GM21786 (cell line): Measurements from ENCODE around the gene P2RX4.
"Not testable (repeated sequence)": the region's sequence is repeated elsewhere in the genome, so short reads cannot be mapped to it uniquely, and the experiment has no call there.

Experiments used
- ATAC-seq: cut with Tn5 transposase; IDR thresholded peaks from one replicate; pipeline ENCODE4 v1.9.1; 2021; ENCODE audit not compliant: unreplicated experiment

Gene P2RX4

DNA sequence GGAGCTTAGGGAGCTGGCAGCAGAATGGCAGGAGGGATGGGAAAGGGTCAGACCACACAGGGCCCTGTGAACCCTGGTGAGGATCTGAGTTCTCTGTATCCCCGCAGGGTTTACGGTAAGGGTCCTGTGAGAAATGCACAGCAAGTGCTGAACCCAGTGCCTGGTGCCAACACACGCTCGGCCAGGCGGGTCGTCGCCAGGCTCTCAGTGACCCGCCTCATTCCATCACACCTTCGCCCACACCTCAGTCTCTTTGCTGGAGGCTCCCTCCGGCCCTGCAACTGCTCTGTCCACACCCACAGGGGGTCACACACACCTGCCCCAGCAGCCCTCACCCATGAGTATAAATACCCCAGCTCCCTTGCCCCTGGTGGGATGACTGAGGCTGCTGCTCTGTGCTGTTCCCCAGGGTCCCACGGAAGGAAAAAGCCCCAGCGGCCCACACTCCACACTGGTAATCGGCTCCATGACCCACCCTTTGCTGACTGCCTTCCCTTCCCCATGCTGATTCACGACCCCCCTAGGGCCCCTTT, 63.5 kb downstream of the P2RX4 start:
- ATAC-seq = no peak

- ATAC-seq = no peak
These were observed 64.3 kb downstream of the P2RX4 start for GRCh38 chr12:121274036-121274763.

DNA sequence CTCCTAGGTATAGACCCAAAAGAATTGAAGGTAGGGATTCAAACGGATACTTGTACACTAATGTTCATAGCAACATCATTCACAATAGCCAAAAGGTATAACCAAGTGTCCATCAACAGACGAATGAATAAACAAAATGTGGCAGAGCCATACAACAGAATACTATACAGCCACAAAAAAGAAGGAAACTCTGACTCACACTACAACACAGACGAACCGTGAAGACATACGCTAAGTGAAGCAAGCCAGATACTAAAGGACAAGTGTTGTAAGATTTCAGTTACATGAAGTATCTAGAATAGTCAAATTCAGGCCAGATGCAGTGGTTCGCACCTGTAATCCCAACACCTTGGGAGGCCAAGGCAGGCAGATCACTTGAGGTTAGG, 67.4 kb downstream of the P2RX4 start:
- no peak for ATAC-seq

DNA sequence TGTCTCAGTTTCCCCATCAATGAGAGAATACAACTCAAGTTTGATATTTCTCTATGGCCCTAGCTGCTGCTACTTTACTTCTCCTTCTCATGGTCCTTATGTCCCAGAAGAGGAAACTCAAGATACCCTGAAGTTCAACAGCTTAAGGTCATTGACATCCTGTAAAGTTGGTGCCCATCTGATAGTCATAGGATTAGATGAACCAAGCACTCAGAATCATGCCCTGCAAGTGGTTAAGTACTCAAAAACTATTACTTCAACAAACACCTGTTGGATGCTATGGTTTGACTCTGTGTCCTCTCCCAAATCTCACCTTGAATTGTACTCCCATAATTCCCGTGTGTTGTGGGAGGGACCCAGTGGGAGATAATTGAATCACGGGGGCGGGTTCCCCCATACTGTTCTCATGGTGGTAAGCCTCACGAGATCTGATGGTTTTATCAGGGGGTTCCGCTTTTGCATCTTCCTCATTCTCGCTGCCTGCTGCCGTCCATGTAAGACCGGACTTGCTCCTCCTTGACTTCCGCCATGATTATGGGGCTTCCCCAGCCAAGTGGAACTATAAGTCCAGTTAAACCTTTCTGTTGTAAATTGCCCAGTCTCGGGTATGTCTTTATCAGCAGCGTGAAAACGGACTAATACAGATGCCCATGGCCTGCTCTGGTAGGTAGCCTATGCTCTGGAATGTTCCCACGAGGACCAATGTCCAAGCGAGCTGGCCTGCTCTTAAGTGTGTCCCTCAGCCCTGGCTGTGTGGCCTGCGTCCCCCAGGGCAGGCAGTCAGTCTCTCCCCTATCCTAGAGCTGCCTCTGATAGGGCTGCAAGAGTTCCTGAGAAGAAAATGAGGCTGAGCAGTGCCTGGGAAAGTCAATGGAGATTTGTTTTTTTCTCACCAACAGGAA, 68.5 kb downstream of the P2RX4 start:
- ATAC-seq = no peak

DNA sequence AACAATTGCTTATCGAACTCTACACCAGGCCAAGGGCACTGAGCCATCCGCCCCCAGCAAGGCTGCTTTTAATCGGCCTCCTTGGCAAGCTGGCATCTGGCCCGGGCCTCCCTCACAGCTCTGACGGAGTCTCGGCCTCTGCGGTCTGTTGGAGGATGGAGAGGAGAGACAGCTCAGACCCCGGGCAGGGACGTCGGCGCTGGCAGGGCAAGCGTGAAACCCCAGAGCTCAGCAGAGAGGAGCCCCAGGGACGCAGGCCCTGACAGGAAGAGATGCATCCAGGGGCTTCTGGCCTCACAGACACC, 69.1 kb downstream of the P2RX4 start:
- no peak for ATAC-seq

DNA sequence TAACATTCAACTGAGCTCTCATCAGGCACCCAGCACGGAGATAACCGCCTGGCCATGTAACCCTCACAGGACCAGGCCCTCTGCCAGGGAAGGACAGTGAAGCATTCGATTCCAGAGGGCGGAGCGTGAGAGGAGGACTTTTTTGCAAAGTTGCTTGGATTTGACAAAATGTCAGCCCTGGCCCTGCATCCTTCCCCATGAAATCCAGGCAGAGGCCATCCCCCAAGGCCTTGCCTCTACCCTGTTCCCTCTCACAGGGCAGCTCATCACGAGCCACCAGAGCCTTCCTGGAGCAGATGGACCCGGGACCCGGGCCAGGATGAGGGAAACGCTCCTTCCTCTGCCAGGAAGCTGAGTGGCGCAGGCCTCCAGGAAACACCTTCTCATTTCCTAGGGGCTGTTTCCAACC, 69.6 kb downstream of the P2RX4 start:
- ATAC-seq = no peak

GRCh38 chr12:121280531-121280930, 70.6 kb downstream of the P2RX4 start:
- not testable (repeated sequence) for ATAC-seq

DNA sequence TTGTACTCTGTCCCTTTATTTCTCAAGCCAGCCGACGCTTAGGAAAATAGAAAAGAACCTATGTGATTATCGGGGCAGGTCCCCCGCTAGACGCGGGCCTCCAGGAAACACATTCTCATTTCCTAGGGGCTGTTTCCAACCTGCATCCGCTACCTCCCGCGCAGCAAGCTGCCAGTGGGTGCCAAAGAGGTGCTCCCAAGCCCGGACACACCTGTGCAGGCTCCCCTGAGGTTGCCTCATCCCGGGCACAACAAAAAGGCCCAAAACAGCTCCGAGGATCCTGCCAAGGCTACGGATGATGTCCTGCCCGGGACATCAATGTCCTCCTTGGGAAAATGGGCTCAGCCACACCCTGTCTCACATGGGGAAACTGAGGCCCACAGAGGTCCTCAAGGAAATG, 71.2 kb downstream of the P2RX4 start:
- ATAC-seq = not testable (repeated sequence)

DNA sequence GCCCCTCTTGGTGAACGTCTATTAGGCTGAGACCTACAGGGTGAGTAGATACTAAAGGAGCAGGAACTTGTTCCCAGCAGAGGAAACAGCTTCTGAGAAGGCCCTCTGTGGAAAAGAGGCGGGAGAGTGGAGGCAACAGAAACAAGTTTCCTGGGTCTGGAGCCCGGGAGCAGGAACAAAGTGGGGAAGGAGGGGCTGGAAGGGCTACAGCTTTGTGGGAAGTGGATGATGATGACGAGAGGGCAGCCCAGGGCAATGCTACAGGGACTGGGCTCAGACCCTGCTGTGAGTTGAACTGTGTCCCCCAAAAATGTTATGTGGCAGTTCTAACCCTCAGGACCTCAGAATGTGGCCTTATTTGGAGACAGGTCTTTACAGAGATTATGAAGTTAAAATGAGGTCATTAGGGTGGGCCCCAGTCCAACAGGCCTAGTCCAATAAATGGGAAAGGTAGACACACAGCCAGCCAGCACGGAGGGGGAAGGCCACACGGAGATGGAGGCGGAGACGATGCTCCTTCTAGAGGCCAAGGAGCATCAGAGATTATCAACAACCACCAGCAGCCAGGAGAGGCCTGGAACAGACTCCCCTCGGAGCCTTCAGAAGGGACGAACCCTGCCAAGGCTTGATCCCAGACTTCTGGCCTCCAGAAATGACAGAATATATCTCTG, 72.3 kb downstream of the P2RX4 start:
- no peak for ATAC-seq

DNA sequence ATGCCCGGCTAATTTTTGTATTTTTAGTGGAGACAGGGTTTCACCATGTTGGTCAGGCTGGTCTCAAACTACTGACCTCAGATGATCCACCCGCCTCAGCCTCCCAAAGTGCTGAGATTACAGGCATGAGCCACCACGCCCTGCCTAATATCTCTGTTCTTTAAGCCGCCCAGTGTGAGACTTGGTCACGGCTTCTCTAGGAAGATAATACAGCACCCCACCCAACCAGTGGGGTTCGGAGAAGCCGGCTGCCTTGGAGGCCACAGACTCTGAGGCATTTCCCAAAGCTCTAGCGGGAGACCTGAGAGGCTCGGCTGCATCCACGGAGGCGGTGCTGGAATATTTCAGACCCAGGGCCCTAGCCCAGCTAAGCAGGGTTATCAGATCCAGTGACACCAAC, 73.0 kb downstream of the P2RX4 start:
- ATAC-seq = not testable (repeated sequence)

DNA sequence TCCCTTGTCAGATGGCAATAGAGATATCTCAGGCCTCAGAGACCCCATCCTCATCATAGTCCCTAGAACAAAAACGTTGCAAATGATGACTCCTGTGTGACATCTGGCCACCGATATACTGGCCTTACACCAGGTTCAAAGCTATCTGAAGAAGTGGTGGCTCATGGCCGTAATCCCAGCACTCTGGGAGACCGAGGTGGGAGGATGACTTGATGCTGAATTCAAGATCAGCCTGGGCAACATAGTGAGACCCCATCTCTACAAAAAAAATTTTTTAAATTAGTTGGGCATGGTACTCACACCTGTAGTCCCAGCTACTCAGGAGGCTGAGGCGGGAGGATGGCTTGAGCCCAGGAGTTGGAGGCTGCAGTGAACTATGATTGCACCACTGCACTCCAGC, 73.5 kb downstream of the P2RX4 start:
- no peak for ATAC-seq
